Measurements from ENCODE around the gene ARHGEF19.

- TF ChIP-seq CTCF (conservative IDR thresholded peaks at IDR 0.05; ENCODE audit: low read depth, low read length) (no peak), EZH2 (IDR thresholded peaks at IDR 0.05; ENCODE audit: low read length, unreplicated experiment) (no peak), EZH2phosphoT487 (IDR thresholded peaks at IDR 0.05; ENCODE audit: borderline replicate concordance, low read length) (no peak)
Measured at GRCh38 chr1:16257968-16258367, 45.5 kb upstream of the ARHGEF19 start.
